GM12878 (cell line): ENCODE measurements around the gene KRTAP29-1. TPM values are rescaled to one million over a fixed set of nuclear protein-coding genes. Genes with fewer than 3 reads are reported as not detected.

Source experiments
- ATAC-seq: fragments of 200-7000 bp; cut with Tn5 transposase; 3 replicates; pipeline ENCODE4 v1.9.1; 2020; ENCODE audit warnings: mild to moderate bottlenecking, moderate library complexity
- BruUV-seq: library from RNA; stranded (reverse); fragments of 400-500 nt; replicated peaks from 2 replicates; lab custom pipeline; 2021; lab: Mats Ljungman, UMichigan
- CTCF ChIA-PET: fragments of 300-600 bp; sonication (Branson Sonifier 250); formaldehyde crosslinking; extraction: SDS; loops from one replicate; lab custom pipeline; 2021; ENCODE audit warnings: inconsistent platforms; lab: Yijun Ruan, JAX
- POLR2A ChIA-PET: fragments of 350-600 bp; formaldehyde crosslinking; extraction: SDS; loops from one replicate; lab custom pipeline; 2021; ENCODE audit warnings: inconsistent platforms; lab: Charles Lee
- RAD21 ChIA-PET: fragments of 300-600 bp; sonication (Branson Sonifier 250); formaldehyde crosslinking; loops from one replicate; lab custom pipeline; 2023; ENCODE audit warnings: antibody characterized with exemption; ENCODE audit not compliant: unreplicated experiment; lab: Charles Lee
- SMC1A ChIA-PET: fragments of 300-600 bp; sonication (Branson Sonifier 250); formaldehyde crosslinking; loops from one replicate; lab custom pipeline; 2023; ENCODE audit not compliant: unreplicated experiment, uncharacterized antibody; lab: Charles Lee
- DNase-seq: peaks from one replicate; pipeline ENCODE4 v3.0.0-alpha.2; 2011; ENCODE audit warnings: low read depth, low spot score
- FAIRE-seq: peaks from 3 replicates; lab custom pipeline; 2011; peaks lifted over from hg19 to GRCh38; lab: Jason Lieb, UNC
- H2AFZ ChIP-seq: 2 replicates; pipeline ENCODE4 v1.6.0; 2011; ENCODE audit warnings: low read depth, low read length, control low read depth; ENCODE audit not compliant: control insufficient read depth
- H3K27ac ChIP-seq: 2 replicates; pipeline ENCODE4 v1.5.1; 2011; ENCODE audit warnings: control low read depth; ENCODE audit not compliant: control insufficient read depth, insufficient read depth
- H3K27me3 ChIP-seq, 2 experiments: replicated peaks in 1 of 2; 2 replicates each; pipeline versions ENCODE4 v1.6.0 to v1.6.1; 2011; ENCODE audit warnings: low read length in 1 of 2; ENCODE audit not compliant: control insufficient read depth in 2 of 2, insufficient read depth in 2 of 2
- H3K36me3 ChIP-seq, 2 experiments: 2 replicates each; pipeline ENCODE4 v1.5.1; 2011; ENCODE audit warnings: low read length in 1 of 2; ENCODE audit not compliant: control insufficient read depth in 2 of 2, insufficient read depth in 2 of 2
- H3K4me1 ChIP-seq: 2 replicates; pipeline ENCODE4 v1.6.1; 2011; ENCODE audit warnings: mild to moderate bottlenecking, low read length, moderate library complexity, mixed read lengths; ENCODE audit not compliant: control insufficient read depth, insufficient read depth
- H3K4me2 ChIP-seq: 2 replicates; pipeline ENCODE4 v1.6.0; 2011; ENCODE audit warnings: control low read depth; ENCODE audit not compliant: control insufficient read depth, insufficient read depth
- H3K4me3 ChIP-seq: fragments of 200-600 bp; sonication (generic); 2 replicates; pipeline ENCODE4 v1.5.1; 2016
- H3K79me2 ChIP-seq: 2 replicates; pipeline ENCODE4 v1.6.0; 2011; ENCODE audit warnings: low read length; ENCODE audit not compliant: control insufficient read depth, insufficient read depth
- H3K9ac ChIP-seq: 2 replicates; pipeline ENCODE4 v1.8.0; 2011; ENCODE audit warnings: low read length, control low read depth, mixed read lengths; ENCODE audit not compliant: control insufficient read depth, insufficient read depth
- H3K9me3 ChIP-seq: replicated peaks from 3 replicates; pipeline ENCODE4 v1.5.1; 2011; ENCODE audit warnings: mild to moderate bottlenecking, low read length; ENCODE audit not compliant: control insufficient read depth, insufficient read depth
- H4K20me1 ChIP-seq: 2 replicates; pipeline ENCODE4 v1.6.0; 2011; ENCODE audit not compliant: control insufficient read depth, insufficient read depth
- BCL11A ChIP-seq: IDR thresholded peaks from 2 replicates; pipeline ENCODE4 v1.6.1; 2011; ENCODE audit warnings: low read depth, low read length
- HDAC6 ChIP-seq: fragments of 200-600 bp; sonication (generic); IDR thresholded peaks from one replicate; pipeline ENCODE4 v1.8.0; 2017; ENCODE audit warnings: antibody characterized with exemption; ENCODE audit not compliant: unreplicated experiment
- MEF2B ChIP-seq: fragments of 450-650 bp; IDR thresholded peaks from 2 replicates; pipeline ENCODE4 v1.6.1; 2018; ENCODE audit warnings: mild to moderate bottlenecking, moderate library complexity; ENCODE audit not compliant: partially characterized antibody, poor library complexity, severe bottlenecking
- MXI1 ChIP-seq: fragments of 150-350 bp; IDR thresholded peaks from 2 replicates; pipeline ENCODE4 v1.6.1; 2011; ENCODE audit warnings: low read depth, mild to moderate bottlenecking, inconsistent platforms, low read length, improper control_type of control experiment
- MYB ChIP-seq: fragments of 150-350 bp; IDR thresholded peaks from 2 replicates; pipeline ENCODE4 v1.6.1; 2014; ENCODE audit warnings: mild to moderate bottlenecking, low read depth, low read length, borderline replicate concordance
- POLR2AphosphoS5 ChIP-seq: IDR thresholded peaks from 2 replicates; pipeline ENCODE4 v1.6.1; 2011; ENCODE audit warnings: mild to moderate bottlenecking, low read length, inconsistent platforms
- SMARCA5 ChIP-seq: fragments of 450-650 bp; IDR thresholded peaks from 2 replicates; pipeline ENCODE4 v1.6.1; 2017; ENCODE audit warnings: mild to moderate bottlenecking
- SP1 ChIP-seq: IDR thresholded peaks from one replicate; pipeline ENCODE4 v1.6.1; 2011; ENCODE audit warnings: low read depth, low read length
- SUPT20H ChIP-seq: IDR thresholded peaks from 2 replicates; pipeline ENCODE4 v1.6.1; 2011; ENCODE audit warnings: low read depth, mild to moderate bottlenecking, low read length, moderate library complexity, borderline replicate concordance; ENCODE audit not compliant: control insufficient read depth
- TARDBP ChIP-seq: IDR thresholded peaks from 2 replicates; pipeline ENCODE4 v1.6.1; 2016; ENCODE audit warnings: borderline replicate concordance
- YBX1 ChIP-seq: fragments of 450-650 bp; IDR thresholded peaks from 2 replicates; pipeline ENCODE4 v1.6.1; 2016; ENCODE audit warnings: antibody characterized with exemption
- ZNF24 ChIP-seq: fragments of 450-650 bp; IDR thresholded peaks from 2 replicates; pipeline ENCODE4 v1.6.1; 2017; ENCODE audit warnings: antibody characterized with exemption, mild to moderate bottlenecking
- ZNF384 ChIP-seq: IDR thresholded peaks from 2 replicates; pipeline ENCODE4 v1.6.1; 2012; ENCODE audit warnings: low read depth, mild to moderate bottlenecking, low read length, improper control_type of control experiment, borderline replicate concordance
- ZZZ3 ChIP-seq: IDR thresholded peaks from 2 replicates; pipeline ENCODE4 v1.6.1; 2011; ENCODE audit warnings: low read depth; ENCODE audit not compliant: control insufficient read depth, insufficient read length
- WGBS: methylation state at CpG from one replicate; pipeline ENCODE4 v1.1.6; 2016; ENCODE audit warnings: low lambda C conversion rate; ENCODE audit not compliant: insufficient replicate concordance, insufficient coverage; ENCODE audit errors: missing lambda C conversion rate; 5-methylcytosine and 5-hydroxymethylcytosine counted together
- in situ Hi-C: fragments of 300-500 bp; cut with MboI; formaldehyde crosslinking; loops from 9 replicates; pipeline ENCODE4 v1.14.3; 2018; ENCODE audit warnings: mixed read lengths
- intact Hi-C: fragments of 100-400 bp; cut with micrococcal nuclease; formaldehyde crosslinking; loops from one replicate; pipeline ENCODE4 v1.14.2; 2022; ENCODE audit not compliant: unreplicated experiment
- polyA plus RNA-seq, 11 experiments: library from polyadenylated mRNA; depleted of rRNA in 4 of 11; unstranded in 6 of 11; stranded (reverse) in 5 of 11; fragments of >200 nt; fragmentation: Nextera tagmentation in 4 of 11; fragmentation: Illumina TruSeq in 1 of 11; extraction: Ambion mirVana in 4 of 11; extraction: Trizol in 1 of 11; gene quantifications; 1 replicate in 1 of 11; 2 replicates in 10 of 11; pipeline versions ENCODE4 v1.2.1 to v1.2.3, GENCODE V29; 2011 to 2016; ENCODE audit warnings: inconsistent platforms in 2 of 11, missing spikeins in 2 of 11, low read depth in 1 of 11
- total RNA-seq, 4 experiments: library from RNA; depleted of rRNA in 3 of 4; stranded (reverse); fragments of >200 nt in 3 of 4; fragmentation: Illumina TruSeq in 1 of 4; extraction: Trizol in 1 of 4; gene quantifications; 2 replicates each; pipeline versions ENCODE4 v1.2.1 to v1.2.3, GENCODE V29; 2013 to 2021
- TF ChIP-seq, protein P1 (sequence below): fragments of 450-650 bp; IDR thresholded peaks from 2 replicates; pipeline ENCODE4 v1.6.1; 2016; ENCODE audit warnings: mild to moderate bottlenecking
- TF ChIP-seq, protein P2 (sequence below): fragments of 450-650 bp; IDR thresholded peaks from 2 replicates; pipeline ENCODE4 v1.6.1; 2017; ENCODE audit warnings: mild to moderate bottlenecking, moderate library complexity
- TF ChIP-seq, protein P3 (sequence below): fragments of 450-650 bp; IDR thresholded peaks from 2 replicates; pipeline ENCODE4 v1.6.1; 2016; ENCODE audit warnings: mild to moderate bottlenecking
- TF ChIP-seq, protein P4 (sequence below): fragments of 450-650 bp; IDR thresholded peaks from 2 replicates; pipeline ENCODE4 v1.6.1; 2014; ENCODE audit warnings: mild to moderate bottlenecking

Gene KRTAP29-1
- total and polyA plus RNA-seq, 10 of the 15 experiments (the other 5 are each of a cell fraction or from before 2014, with no cell fraction given) = 1.9 TPM; not detected in 9

DNA sequence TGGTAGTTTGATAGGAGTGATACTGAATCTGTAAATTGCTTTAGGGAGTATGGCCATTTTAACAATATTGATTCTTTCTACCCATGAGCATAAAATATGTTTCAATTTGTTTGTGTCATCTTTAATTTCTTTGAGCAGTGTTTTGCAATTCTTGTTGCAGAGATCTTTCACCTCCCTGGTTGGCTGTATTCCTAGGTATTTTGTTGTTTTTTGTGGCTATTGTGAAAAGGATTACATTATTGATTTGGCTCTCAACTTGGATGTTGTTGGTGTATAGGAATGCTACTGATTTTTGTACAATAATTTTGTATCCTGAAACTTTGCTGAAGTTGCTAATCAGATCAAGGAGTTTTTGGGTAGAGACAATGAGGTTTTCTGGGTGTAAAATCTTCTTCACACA lies 44.2 kb downstream of the KRTAP29-1 start (continued):
- TF ChIP-seq, protein P1, sequence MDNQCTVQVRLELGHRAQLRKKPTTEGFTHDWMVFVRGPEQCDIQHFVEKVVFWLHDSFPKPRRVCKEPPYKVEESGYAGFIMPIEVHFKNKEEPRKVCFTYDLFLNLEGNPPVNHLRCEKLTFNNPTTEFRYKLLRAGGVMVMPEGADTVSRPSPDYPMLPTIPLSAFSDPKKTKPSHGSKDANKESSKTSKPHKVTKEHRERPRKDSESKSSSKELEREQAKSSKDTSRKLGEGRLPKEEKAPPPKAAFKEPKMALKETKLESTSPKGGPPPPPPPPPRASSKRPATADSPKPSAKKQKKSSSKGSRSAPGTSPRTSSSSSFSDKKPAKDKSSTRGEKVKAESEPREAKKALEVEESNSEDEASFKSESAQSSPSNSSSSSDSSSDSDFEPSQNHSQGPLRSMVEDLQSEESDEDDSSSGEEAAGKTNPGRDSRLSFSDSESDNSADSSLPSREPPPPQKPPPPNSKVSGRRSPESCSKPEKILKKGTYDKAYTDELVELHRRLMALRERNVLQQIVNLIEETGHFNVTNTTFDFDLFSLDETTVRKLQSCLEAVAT = no peak
- TF ChIP-seq ZNF24 (no peak), HDAC6 (no peak)
- TF ChIP-seq, all 136 proteins: peak for 0

DNA sequence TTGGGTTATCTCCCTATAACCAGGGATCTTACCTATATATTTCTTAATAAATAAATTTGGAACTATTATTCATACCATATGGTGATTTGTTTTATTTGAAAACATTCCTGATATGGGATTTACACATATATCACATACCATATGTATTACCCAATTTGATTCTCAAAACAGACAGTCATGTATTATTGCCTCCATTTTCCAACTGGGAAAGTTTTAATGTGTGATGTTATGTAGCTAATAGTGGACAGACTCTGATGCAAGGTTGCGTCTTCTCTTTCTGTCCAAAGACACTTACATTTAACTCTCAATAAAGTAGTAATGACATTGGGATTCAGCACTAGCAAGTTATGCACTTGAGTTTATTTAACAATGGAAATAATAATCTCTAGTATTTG lies 46.4 kb downstream of the KRTAP29-1 start:
- ChIA-PET POLR2A (no interaction called here), CTCF (no interaction called here), RAD21 (no interaction called here), SMC1A (no interaction called here)
- H3K9me3 ChIP-seq = no peaks in the 10 kb centered on the region
- H3K9ac ChIP-seq = no peak overlapping the region
- H4K20me1 ChIP-seq = no peaks in the 10 kb centered on the region
- in situ Hi-C loops (no loop called here), intact Hi-C loops (no loop called here)
- no peak overlapping the region for H3K27ac ChIP-seq
- no peaks in the 10 kb centered on the region; a peak in 2 of 4 replicates for H3K27me3 ChIP-seq
- H2AFZ ChIP-seq = no peak overlapping the region
- no peak overlapping the region for H3K4me2 ChIP-seq
- WGBS = 100% methylated on average over 1 of the region's 1 CpG
- H3K4me1 ChIP-seq = no peaks in the 10 kb centered on the region
- DNase-seq = no peak
- H3K4me3 ChIP-seq = no peak overlapping the region
- no TSS peak for BruUV-seq
- H3K36me3 ChIP-seq = no peaks in the 10 kb centered on the region
- ATAC-seq = no peak
- H3K79me2 ChIP-seq = no peaks in the 10 kb centered on the region
- no peak for FAIRE-seq
- no peak for TF ChIP-seq YBX1
- TF ChIP-seq, protein P2, sequence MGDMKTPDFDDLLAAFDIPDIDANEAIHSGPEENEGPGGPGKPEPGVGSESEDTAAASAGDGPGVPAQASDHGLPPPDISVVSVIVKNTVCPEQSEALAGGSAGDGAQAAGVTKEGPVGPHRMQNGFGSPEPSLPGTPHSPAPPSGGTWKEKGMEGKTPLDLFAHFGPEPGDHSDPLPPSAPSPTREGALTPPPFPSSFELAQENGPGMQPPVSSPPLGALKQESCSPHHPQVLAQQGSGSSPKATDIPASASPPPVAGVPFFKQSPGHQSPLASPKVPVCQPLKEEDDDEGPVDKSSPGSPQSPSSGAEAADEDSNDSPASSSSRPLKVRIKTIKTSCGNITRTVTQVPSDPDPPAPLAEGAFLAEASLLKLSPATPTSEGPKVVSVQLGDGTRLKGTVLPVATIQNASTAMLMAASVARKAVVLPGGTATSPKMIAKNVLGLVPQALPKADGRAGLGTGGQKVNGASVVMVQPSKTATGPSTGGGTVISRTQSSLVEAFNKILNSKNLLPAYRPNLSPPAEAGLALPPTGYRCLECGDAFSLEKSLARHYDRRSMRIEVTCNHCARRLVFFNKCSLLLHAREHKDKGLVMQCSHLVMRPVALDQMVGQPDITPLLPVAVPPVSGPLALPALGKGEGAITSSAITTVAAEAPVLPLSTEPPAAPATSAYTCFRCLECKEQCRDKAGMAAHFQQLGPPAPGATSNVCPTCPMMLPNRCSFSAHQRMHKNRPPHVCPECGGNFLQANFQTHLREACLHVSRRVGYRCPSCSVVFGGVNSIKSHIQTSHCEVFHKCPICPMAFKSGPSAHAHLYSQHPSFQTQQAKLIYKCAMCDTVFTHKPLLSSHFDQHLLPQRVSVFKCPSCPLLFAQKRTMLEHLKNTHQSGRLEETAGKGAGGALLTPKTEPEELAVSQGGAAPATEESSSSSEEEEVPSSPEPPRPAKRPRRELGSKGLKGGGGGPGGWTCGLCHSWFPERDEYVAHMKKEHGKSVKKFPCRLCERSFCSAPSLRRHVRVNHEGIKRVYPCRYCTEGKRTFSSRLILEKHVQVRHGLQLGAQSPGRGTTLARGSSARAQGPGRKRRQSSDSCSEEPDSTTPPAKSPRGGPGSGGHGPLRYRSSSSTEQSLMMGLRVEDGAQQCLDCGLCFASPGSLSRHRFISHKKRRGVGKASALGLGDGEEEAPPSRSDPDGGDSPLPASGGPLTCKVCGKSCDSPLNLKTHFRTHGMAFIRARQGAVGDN = no peak
- TF ChIP-seq TARDBP = no peak
- TF ChIP-seq ZZZ3 = no peak
- no peak for TF ChIP-seq BCL11A
- TF ChIP-seq, protein P3, sequence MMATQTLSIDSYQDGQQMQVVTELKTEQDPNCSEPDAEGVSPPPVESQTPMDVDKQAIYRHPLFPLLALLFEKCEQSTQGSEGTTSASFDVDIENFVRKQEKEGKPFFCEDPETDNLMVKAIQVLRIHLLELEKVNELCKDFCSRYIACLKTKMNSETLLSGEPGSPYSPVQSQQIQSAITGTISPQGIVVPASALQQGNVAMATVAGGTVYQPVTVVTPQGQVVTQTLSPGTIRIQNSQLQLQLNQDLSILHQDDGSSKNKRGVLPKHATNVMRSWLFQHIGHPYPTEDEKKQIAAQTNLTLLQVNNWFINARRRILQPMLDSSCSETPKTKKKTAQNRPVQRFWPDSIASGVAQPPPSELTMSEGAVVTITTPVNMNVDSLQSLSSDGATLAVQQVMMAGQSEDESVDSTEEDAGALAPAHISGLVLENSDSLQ = no peak
- TF ChIP-seq POLR2AphosphoS5 = no peak
- TF ChIP-seq SP1 = no peak
- no peak for TF ChIP-seq MYB
- no peak for TF ChIP-seq MXI1
- no peak for TF ChIP-seq SUPT20H
- TF ChIP-seq, protein P4, sequence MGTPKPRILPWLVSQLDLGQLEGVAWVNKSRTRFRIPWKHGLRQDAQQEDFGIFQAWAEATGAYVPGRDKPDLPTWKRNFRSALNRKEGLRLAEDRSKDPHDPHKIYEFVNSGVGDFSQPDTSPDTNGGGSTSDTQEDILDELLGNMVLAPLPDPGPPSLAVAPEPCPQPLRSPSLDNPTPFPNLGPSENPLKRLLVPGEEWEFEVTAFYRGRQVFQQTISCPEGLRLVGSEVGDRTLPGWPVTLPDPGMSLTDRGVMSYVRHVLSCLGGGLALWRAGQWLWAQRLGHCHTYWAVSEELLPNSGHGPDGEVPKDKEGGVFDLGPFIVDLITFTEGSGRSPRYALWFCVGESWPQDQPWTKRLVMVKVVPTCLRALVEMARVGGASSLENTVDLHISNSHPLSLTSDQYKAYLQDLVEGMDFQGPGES = no peak
- no peak for TF ChIP-seq SMARCA5
- TF ChIP-seq MEF2B = no peak
- TF ChIP-seq ZNF384 = no peak
